SU-DHL-6 (cell line): ENCODE data around the gene STK39.

Experiments used
- H2AFZ ChIP-seq: fragments of 200-600 bp; sonication (generic); 2 replicates; pipeline ENCODE4 v1.6.1; 2014; ENCODE audit warnings: low read depth, mild to moderate bottlenecking, moderate library complexity, mixed read lengths, antibody characterized with exemption, low read length; ENCODE audit not compliant: severe bottlenecking
- H3F3A ChIP-seq: fragments of 200-600 bp; shearing (Covaris generic); 2 replicates; pipeline ENCODE4 v1.6.0; 2016; ENCODE audit warnings: antibody characterized with exemption, mild to moderate bottlenecking; ENCODE audit not compliant: insufficient read depth
- H3K27ac ChIP-seq: fragments of 200-600 bp; sonication (generic); 2 replicates; pipeline ENCODE4 v1.5.1; 2016; ENCODE audit warnings: low read depth, mild to moderate bottlenecking, low read length, moderate library complexity, mixed read lengths
- H3K27me3 ChIP-seq: fragments of 200-600 bp; sonication (generic), shearing (Covaris generic); 2 replicates; pipeline ENCODE4 v1.6.0; 2014; ENCODE audit warnings: mild to moderate bottlenecking, low read length
- H3K36me3 ChIP-seq: fragments of 200-600 bp; sonication (generic); 2 replicates; pipeline ENCODE4 v1.6.1; 2014; ENCODE audit warnings: mild to moderate bottlenecking, low read length, mixed read lengths
- H3K4me2 ChIP-seq: fragments of 300-600, 200-600 bp; shearing (Covaris generic), sonication (generic); 2 replicates; pipeline ENCODE4 v1.6.0; 2014; ENCODE audit warnings: low read length, low read depth, mild to moderate bottlenecking; ENCODE audit not compliant: poor library complexity, severe bottlenecking
- H3K4me3 ChIP-seq: fragments of 200-600 bp; sonication (generic); 2 replicates; pipeline ENCODE4 v1.5.1; 2014; ENCODE audit warnings: antibody characterized with exemption, low read length, mild to moderate bottlenecking, mixed read lengths; ENCODE audit not compliant: insufficient read depth, poor library complexity, severe bottlenecking
- H3K79me2 ChIP-seq: fragments of 200-600 bp; sonication (generic); 2 replicates; pipeline ENCODE4 v1.6.1; 2014; ENCODE audit warnings: mild to moderate bottlenecking, low read length, moderate library complexity; ENCODE audit not compliant: insufficient read depth
- H3K9ac ChIP-seq: fragments of 200-600 bp; sonication (generic); 2 replicates; pipeline ENCODE4 v1.7.0; 2014; ENCODE audit warnings: mild to moderate bottlenecking, low read length
- H3K9me2 ChIP-seq: fragments of 200-600 bp; sonication (generic); replicated peaks from 2 replicates; pipeline ENCODE4 v1.6.1; 2014; ENCODE audit warnings: low read length; ENCODE audit not compliant: insufficient read depth
- H3K9me3 ChIP-seq: fragments of 200-600 bp; sonication (generic); 2 replicates; pipeline ENCODE4 v1.6.1; 2014; ENCODE audit warnings: low read length, mixed read lengths; ENCODE audit not compliant: insufficient read depth
- H4K20me1 ChIP-seq: fragments of 200-600 bp; sonication (generic); 2 replicates; pipeline ENCODE4 v1.6.1; 2014; ENCODE audit warnings: low read depth, mild to moderate bottlenecking, antibody characterized with exemption, low read length, moderate library complexity, mixed read lengths
- EZH2phosphoT487 ChIP-seq: fragments of 200-600 bp; sonication (generic), shearing (Covaris generic); conservative IDR thresholded peaks from 2 replicates; pipeline ENCODE4 v1.6.1; 2018; ENCODE audit warnings: mild to moderate bottlenecking, antibody characterized with exemption, low read length, moderate library complexity, mixed read lengths
- TF ChIP-seq, protein P1 (sequence below): fragments of 200-600 bp; sonication (generic); IDR thresholded peaks from one replicate; pipeline ENCODE4 v1.5.1; 2017; ENCODE audit warnings: antibody characterized with exemption, mild to moderate bottlenecking, low read length, moderate library complexity; ENCODE audit not compliant: insufficient read depth, poor library complexity, severe bottlenecking

Gene STK39

DNA sequence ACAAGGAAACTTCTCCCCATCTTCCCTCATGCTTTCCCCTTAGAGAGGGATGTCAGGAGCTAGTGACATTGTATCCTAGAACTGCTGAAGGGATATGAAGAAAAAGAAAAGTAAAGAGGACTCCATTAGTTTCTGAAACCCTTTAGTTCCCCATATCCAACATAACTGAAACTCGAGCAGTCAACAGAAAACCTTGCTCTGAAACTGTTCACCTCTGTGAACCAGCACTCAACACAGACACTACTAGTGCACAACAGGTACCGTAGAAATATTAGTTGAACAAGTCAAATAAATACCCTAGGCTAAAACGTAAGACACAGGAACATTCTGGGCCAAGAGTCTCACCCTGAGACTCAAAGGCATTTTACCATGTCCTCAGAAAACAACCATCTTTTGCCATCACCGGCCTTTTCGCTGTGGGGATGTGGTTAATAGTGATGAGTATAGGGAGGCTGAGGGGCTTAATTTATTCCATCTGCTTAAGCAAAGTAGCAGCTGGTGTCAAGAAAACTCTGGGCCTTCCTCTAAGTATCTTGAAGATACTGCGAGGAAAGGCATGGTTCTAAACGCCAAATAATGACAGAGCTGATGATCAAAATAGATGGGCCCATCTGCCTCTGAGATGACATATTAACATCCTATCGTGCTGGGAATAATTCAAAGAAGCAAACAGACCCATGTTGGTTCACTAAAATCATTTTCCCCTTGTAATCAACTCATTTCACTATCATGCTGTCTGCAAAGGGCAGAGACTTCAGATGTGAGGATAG is 156.8 kb downstream of the STK39 start:
- Histone ChIP-seq H3K4me2 (no peak overlapping the region), H3K27me3 (no peaks in the 10 kb centered on the region), H3K9ac (no peak overlapping the region), H3K36me3 (no peaks in the 10 kb centered on the region), H3F3A (no peaks in the 10 kb centered on the region), H3K9me2 (no peaks in the 10 kb centered on the region), H2AFZ (no peak overlapping the region), H3K79me2 (no peaks in the 10 kb centered on the region), H4K20me1 (no peaks in the 10 kb centered on the region), H3K4me3 (no peak overlapping the region), H3K27ac (no peak overlapping the region), H3K9me3 (no peaks in the 10 kb centered on the region)
- TF ChIP-seq EZH2phosphoT487, result no peak
- TF ChIP-seq, protein P1, sequence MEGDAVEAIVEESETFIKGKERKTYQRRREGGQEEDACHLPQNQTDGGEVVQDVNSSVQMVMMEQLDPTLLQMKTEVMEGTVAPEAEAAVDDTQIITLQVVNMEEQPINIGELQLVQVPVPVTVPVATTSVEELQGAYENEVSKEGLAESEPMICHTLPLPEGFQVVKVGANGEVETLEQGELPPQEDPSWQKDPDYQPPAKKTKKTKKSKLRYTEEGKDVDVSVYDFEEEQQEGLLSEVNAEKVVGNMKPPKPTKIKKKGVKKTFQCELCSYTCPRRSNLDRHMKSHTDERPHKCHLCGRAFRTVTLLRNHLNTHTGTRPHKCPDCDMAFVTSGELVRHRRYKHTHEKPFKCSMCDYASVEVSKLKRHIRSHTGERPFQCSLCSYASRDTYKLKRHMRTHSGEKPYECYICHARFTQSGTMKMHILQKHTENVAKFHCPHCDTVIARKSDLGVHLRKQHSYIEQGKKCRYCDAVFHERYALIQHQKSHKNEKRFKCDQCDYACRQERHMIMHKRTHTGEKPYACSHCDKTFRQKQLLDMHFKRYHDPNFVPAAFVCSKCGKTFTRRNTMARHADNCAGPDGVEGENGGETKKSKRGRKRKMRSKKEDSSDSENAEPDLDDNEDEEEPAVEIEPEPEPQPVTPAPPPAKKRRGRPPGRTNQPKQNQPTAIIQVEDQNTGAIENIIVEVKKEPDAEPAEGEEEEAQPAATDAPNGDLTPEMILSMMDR, result no peak

DNA sequence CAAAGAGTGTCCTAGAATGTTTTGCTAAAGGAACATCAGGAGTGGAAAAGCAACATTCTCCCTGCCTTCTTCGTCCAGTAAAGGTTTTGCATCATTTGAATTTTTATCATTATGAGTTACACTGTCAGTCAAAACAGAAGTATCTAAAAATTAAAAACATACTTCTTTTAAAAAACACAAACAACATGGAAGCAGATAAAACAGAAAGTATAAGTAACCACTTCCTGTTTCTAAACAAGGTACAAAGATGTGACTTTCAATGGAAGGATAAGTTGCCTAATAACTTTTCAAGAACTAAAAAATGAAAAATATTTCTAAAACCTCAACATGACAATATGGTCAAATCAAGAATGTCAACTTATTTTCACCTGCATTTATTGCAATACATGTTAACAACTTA is 158.2 kb downstream of the STK39 start:
- Histone ChIP-seq H4K20me1 (no peaks in the 10 kb centered on the region), H3K36me3 (no peaks in the 10 kb centered on the region), H3K79me2 (no peaks in the 10 kb centered on the region), H3K27me3 (no peaks in the 10 kb centered on the region), H3K9ac (no peak overlapping the region), H2AFZ (no peak overlapping the region), H3K9me2 (no peaks in the 10 kb centered on the region), H3K4me3 (no peak overlapping the region), H3K4me2 (no peak overlapping the region), H3K27ac (no peak overlapping the region), H3F3A (no peaks in the 10 kb centered on the region), H3K9me3 (no peaks in the 10 kb centered on the region)
- TF ChIP-seq, protein P1, result no peak
- TF ChIP-seq EZH2phosphoT487, result no peak

DNA sequence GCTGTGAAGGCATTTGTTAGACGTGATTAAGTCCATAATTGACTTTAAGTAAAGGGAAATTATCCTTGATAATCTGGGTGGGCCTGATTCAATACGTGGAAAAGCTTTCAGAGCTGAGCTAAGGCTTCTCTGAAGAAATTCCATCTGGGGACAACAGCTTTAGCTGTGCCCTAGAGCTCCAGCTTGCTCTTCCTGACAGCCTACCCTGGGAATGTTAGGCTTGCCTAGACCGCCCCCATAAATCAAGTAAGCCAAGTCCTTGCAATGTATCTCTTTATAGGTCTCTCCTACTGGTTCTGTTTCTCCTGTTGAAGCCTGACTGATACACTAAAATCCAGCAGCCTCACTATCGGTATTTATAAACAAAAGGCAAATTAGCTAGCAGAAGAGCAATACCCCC is 160.0 kb downstream of the STK39 start:
- no peak overlapping the region for H3K4me2 ChIP-seq
- no peak overlapping the region for H2AFZ ChIP-seq
- H3K36me3 ChIP-seq, result no peaks in the 10 kb centered on the region
- no peaks in the 10 kb centered on the region for H4K20me1 ChIP-seq
- H3K79me2 ChIP-seq, result no peaks in the 10 kb centered on the region
- H3K27ac ChIP-seq, result no peak overlapping the region
- H3K9me3 ChIP-seq, result no peaks in the 10 kb centered on the region
- H3K4me3 ChIP-seq, result no peak overlapping the region
- H3K27me3 ChIP-seq, result no peaks in the 10 kb centered on the region
- no peak overlapping the region for H3K9ac ChIP-seq
- no peak for TF ChIP-seq EZH2phosphoT487
- TF ChIP-seq, protein P1, result no peak
- no peaks in the 10 kb centered on the region for H3F3A ChIP-seq
- no peaks in the 10 kb centered on the region for H3K9me2 ChIP-seq
